Panc1 (cell line): ENCODE results near the gene GRB7. TPM values are rescaled to one million over a fixed set of nuclear protein-coding genes. Genes with fewer than 3 reads are reported as not detected.
"Not testable (repeated sequence)": the region's sequence is repeated elsewhere in the genome, so short reads cannot be mapped to it uniquely, and the experiment has no call there.

ENCODE experiments used
- ATAC-seq: fragments of 200-7000 bp; cut with Tn5 transposase; 2 replicates; pipeline ENCODE4 v1.9.1; 2020; ENCODE audit warnings: mild to moderate bottlenecking, moderate library complexity
- BruUV-seq: library from RNA; stranded (reverse); fragments of 400-500 nt; replicated peaks from 2 replicates; lab custom pipeline; 2021; lab: Mats Ljungman, UMichigan
- CTCF ChIA-PET: fragments of 300-600 bp; sonication (Branson Sonifier 250); formaldehyde crosslinking; loops from one replicate; lab custom pipeline; 2022; ENCODE audit warnings: antibody characterized with exemption; lab: Charles Lee
- POLR2A ChIA-PET: fragments of 300-600 bp; sonication (Branson Sonifier 250); formaldehyde crosslinking; loops from one replicate; lab custom pipeline; 2022; ENCODE audit warnings: antibody characterized with exemption; lab: Charles Lee
- DNase-seq: peaks from one replicate; pipeline ENCODE4 v3.0.0-alpha.2; 2010; ENCODE audit warnings: low read depth, low spot score
- H3K27ac ChIP-seq: 2 replicates; pipeline ENCODE4 v1.5.1; 2011; ENCODE audit warnings: mild to moderate bottlenecking, low read length, inconsistent platforms
- H3K27me3 ChIP-seq: fragments of 200-500 bp; sonication (Bioruptor generic); 2 replicates; pipeline ENCODE4 v1.6.0; 2014; ENCODE audit warnings: low read length, inconsistent platforms; ENCODE audit not compliant: control insufficient read depth, insufficient read depth
- H3K36me3 ChIP-seq: fragments of 200-500 bp; sonication (Bioruptor generic); 2 replicates; pipeline ENCODE4 v1.5.1; 2014; ENCODE audit warnings: inconsistent platforms, mild to moderate bottlenecking, low read length, moderate library complexity; ENCODE audit not compliant: control insufficient read depth, insufficient read depth
- H3K4me1 ChIP-seq: 2 replicates; pipeline ENCODE4 v1.5.1; 2011; ENCODE audit warnings: inconsistent platforms, mild to moderate bottlenecking, low read length, moderate library complexity; ENCODE audit not compliant: control insufficient read depth, insufficient read depth
- H3K4me3 ChIP-seq, 2 experiments: 2 replicates each; pipeline ENCODE4 v1.5.1; 2011 to 2012; ENCODE audit warnings: low read depth in 2 of 2, low read length in 2 of 2, mild to moderate bottlenecking in 2 of 2, inconsistent platforms in 1 of 2, moderate library complexity in 1 of 2
- H3K9me3 ChIP-seq: fragments of 200-500 bp; sonication (Bioruptor generic); 2 replicates; pipeline ENCODE4 v1.5.1; 2014; ENCODE audit warnings: low read depth, mild to moderate bottlenecking, inconsistent platforms, low read length, moderate library complexity; ENCODE audit not compliant: control insufficient read depth, insufficient read depth
- POLR2AphosphoS5 ChIP-seq: IDR thresholded peaks from 2 replicates; pipeline ENCODE4 v1.6.1; 2012; ENCODE audit warnings: mild to moderate bottlenecking, low read depth, low read length, moderate library complexity
- SIN3A ChIP-seq: IDR thresholded peaks from 2 replicates; pipeline ENCODE4 v1.6.1; 2012; ENCODE audit warnings: low read depth, mild to moderate bottlenecking, low read length, moderate library complexity, borderline replicate concordance; ENCODE audit not compliant: insufficient read depth
- TCF7L2 ChIP-seq: IDR thresholded peaks from 2 replicates; pipeline ENCODE4 v1.6.1; 2011; ENCODE audit warnings: mild to moderate bottlenecking, low read depth, low read length, inconsistent platforms
- in situ Hi-C: cut with HindIII; loops from 2 replicates; pipeline ENCODE4 v1.10.0; 2016; ENCODE audit warnings: low sequenced_read_pairs, low pct_unique_long_range_greater_than_20kb
- intact Hi-C: fragments of 100-400 bp; cut with micrococcal nuclease; formaldehyde crosslinking; loops from one replicate; pipeline ENCODE4 v1.10.0; 2022; ENCODE audit not compliant: unreplicated experiment
- total RNA-seq: library from RNA; stranded (reverse); gene quantifications from one replicate; pipeline ENCODE4 v1.2.1, GENCODE V29; 2021; ENCODE audit not compliant: unreplicated experiment
- TF ChIP-seq, protein P1 (sequence below): fragments of 450-650 bp; IDR thresholded peaks from 2 replicates; pipeline ENCODE4 v1.5.1; 2017; ENCODE audit warnings: mild to moderate bottlenecking
- TF ChIP-seq, protein P2 (sequence below), 2 experiments: IDR thresholded peaks; 2 replicates each; pipeline ENCODE4 v1.6.1; 2011 to 2012; ENCODE audit warnings: low read depth in 2 of 2, control low read depth in 1 of 2, low read length in 1 of 2, mild to moderate bottlenecking in 1 of 2, moderate library complexity in 1 of 2; ENCODE audit not compliant: insufficient read depth in 1 of 2

The GRB7 gene
- total RNA-seq, 1 experiment from 2014 or later, result 2.8 TPM

DNA sequence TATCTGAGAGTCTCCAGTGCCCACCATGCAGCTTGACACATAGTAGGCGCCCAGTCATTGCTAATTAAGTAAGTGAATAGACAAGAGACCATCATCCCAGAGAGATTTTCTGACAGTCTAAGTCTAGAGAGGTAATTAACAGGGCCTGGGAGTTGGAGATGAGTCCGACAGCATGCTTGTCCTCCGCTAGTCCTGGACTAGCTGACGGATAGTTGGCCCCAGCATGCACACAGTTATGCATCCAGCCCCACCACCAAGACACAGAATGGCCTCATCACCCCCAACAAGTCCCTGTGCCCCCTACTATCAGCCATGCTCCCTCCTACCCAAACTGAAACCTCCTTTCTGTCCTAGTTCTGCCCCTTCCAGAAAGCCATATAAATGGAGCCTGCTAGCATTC, 10.0 kb downstream of the GRB7 start:
- POLR2A ChIA-PET, result no interaction called here

DNA sequence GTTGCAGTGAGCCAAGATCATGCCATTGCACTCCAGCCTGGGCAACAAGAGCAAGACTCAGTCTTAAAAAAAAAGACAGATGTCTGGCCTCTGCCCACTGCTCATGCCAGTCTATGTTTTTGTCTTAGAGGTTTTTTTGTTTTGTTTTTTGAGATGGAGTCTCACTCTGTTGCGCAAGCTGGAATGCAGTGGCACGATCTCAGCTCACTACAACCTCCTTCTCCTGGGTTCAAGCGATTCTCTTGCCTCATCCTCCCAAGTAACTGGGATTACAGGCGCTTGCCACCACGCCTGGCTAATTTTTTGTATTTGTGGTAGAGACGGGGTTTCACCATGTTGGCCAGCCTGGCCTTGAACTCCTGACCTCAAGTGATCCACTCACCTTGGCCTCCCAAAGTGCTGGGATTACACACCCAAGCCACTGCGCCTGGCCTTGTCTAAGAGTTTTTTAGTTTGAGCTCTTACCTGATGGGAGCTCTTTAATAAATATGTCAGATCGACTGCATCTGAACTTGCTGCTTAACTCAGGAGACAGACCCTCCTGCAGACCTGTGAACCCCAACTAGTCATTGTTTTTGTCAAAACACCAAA, 10.8 kb downstream of the GRB7 start:
- DNase-seq, H3K27me3 ChIP-seq, ATAC-seq, BruUV-seq, intact Hi-C loops, H3K4me3 ChIP-seq, H3K9me3 ChIP-seq, H3K27ac ChIP-seq, in situ Hi-C loops, H3K36me3 ChIP-seq, CTCF ChIA-PET, H3K4me1 ChIP-seq: not testable (repeated sequence)
- POLR2A ChIA-PET, result interaction anchor here (0.6 to 1.2 kb wide), 2 partner anchors 16 to 19 kb away, joined by 3 to 13 read pairs; no protein-coding TSS in a partner anchor

More for the DNA sequence above, 10.0 kb downstream of the GRB7 start:
- in situ Hi-C loops, result no loop called here
- DNase-seq, result no peak
- intact Hi-C loops, result no loop called here
- CTCF ChIA-PET, result no interaction called here
- no peaks in the 10 kb centered on the region for H3K36me3 ChIP-seq
- no peak overlapping the region for H3K4me3 ChIP-seq
- TF ChIP-seq, protein P1, sequence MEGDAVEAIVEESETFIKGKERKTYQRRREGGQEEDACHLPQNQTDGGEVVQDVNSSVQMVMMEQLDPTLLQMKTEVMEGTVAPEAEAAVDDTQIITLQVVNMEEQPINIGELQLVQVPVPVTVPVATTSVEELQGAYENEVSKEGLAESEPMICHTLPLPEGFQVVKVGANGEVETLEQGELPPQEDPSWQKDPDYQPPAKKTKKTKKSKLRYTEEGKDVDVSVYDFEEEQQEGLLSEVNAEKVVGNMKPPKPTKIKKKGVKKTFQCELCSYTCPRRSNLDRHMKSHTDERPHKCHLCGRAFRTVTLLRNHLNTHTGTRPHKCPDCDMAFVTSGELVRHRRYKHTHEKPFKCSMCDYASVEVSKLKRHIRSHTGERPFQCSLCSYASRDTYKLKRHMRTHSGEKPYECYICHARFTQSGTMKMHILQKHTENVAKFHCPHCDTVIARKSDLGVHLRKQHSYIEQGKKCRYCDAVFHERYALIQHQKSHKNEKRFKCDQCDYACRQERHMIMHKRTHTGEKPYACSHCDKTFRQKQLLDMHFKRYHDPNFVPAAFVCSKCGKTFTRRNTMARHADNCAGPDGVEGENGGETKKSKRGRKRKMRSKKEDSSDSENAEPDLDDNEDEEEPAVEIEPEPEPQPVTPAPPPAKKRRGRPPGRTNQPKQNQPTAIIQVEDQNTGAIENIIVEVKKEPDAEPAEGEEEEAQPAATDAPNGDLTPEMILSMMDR, result no peak
- no peak for TF ChIP-seq SIN3A
- TF ChIP-seq, protein P2, sequence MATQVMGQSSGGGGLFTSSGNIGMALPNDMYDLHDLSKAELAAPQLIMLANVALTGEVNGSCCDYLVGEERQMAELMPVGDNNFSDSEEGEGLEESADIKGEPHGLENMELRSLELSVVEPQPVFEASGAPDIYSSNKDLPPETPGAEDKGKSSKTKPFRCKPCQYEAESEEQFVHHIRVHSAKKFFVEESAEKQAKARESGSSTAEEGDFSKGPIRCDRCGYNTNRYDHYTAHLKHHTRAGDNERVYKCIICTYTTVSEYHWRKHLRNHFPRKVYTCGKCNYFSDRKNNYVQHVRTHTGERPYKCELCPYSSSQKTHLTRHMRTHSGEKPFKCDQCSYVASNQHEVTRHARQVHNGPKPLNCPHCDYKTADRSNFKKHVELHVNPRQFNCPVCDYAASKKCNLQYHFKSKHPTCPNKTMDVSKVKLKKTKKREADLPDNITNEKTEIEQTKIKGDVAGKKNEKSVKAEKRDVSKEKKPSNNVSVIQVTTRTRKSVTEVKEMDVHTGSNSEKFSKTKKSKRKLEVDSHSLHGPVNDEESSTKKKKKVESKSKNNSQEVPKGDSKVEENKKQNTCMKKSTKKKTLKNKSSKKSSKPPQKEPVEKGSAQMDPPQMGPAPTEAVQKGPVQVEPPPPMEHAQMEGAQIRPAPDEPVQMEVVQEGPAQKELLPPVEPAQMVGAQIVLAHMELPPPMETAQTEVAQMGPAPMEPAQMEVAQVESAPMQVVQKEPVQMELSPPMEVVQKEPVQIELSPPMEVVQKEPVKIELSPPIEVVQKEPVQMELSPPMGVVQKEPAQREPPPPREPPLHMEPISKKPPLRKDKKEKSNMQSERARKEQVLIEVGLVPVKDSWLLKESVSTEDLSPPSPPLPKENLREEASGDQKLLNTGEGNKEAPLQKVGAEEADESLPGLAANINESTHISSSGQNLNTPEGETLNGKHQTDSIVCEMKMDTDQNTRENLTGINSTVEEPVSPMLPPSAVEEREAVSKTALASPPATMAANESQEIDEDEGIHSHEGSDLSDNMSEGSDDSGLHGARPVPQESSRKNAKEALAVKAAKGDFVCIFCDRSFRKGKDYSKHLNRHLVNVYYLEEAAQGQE (IDR thresholded peaks at IDR 0.05; ENCODE audit: insufficient read depth in 1 of 2, low read depth in 2 of 2, low read length in 1 of 2), result no peak
- TF ChIP-seq TCF7L2, result no peak
- TF ChIP-seq POLR2AphosphoS5, result no peak
- no TSS peak for BruUV-seq
- no peak for ATAC-seq
- H3K27me3 ChIP-seq, result no peaks in the 10 kb centered on the region
- H3K4me1 ChIP-seq, result no peaks in the 10 kb centered on the region
- no peak overlapping the region for H3K27ac ChIP-seq
- H3K9me3 ChIP-seq, result no peaks in the 10 kb centered on the region
